ENCODE measurements around the gene CNTNAP2. TPM values are rescaled to one million over a fixed set of nuclear protein-coding genes. Genes with fewer than 3 reads are reported as not detected.

The CNTNAP2 gene
- total RNA-seq, 1 experiment from 2014 or later, result 0.07 TPM

- DNase-seq (ENCODE audit: low spot score), result no peak
These were observed 2031.9 kb downstream of the CNTNAP2 start for GRCh38 chr7:148148456-148148855.

GRCh38 chr7:148149730-148150129 lies 2033.1 kb downstream of the CNTNAP2 start:
- DNase-seq (ENCODE audit: low spot score), result no peak

- no peak for DNase-seq (ENCODE audit: low spot score)
These were observed 2035.2 kb downstream of the CNTNAP2 start for GRCh38 chr7:148151778-148152177.

GRCh38 chr7:148153616-148154284 lies 2037.1 kb downstream of the CNTNAP2 start:
- DNase-seq (ENCODE audit: low spot score), result no peak

GRCh38 chr7:148155000-148155399 lies 2038.4 kb downstream of the CNTNAP2 start:
- DNase-seq (ENCODE audit: low spot score), result no peak

GRCh38 chr7:148155826-148156225 lies 2039.2 kb downstream of the CNTNAP2 start:
- no peak for DNase-seq (ENCODE audit: low spot score)

- DNase-seq (ENCODE audit: low spot score), result peak; percentile 57
These were observed 2039.6 kb downstream of the CNTNAP2 start for GRCh38 chr7:148156233-148156632.

- no peak for DNase-seq (ENCODE audit: low spot score)
These were observed 2042.7 kb downstream of the CNTNAP2 start for GRCh38 chr7:148159331-148159730.

GRCh38 chr7:148161776-148162175 lies 2045.2 kb downstream of the CNTNAP2 start:
- no peak for DNase-seq (ENCODE audit: low spot score)

- no peak for DNase-seq (ENCODE audit: low spot score)
These were observed 2046.2 kb downstream of the CNTNAP2 start for GRCh38 chr7:148162808-148163207.

GRCh38 chr7:148163246-148163645 lies 2046.6 kb downstream of the CNTNAP2 start:
- DNase-seq (ENCODE audit: low spot score), result no peak

GRCh38 chr7:148172920-148173319 lies 2056.3 kb downstream of the CNTNAP2 start:
- DNase-seq (ENCODE audit: low spot score), result no peak

GRCh38 chr7:148173369-148173768 lies 2056.8 kb downstream of the CNTNAP2 start:
- DNase-seq (ENCODE audit: low spot score), result no peak

- no peak for DNase-seq (ENCODE audit: low spot score)
These were observed 2057.8 kb downstream of the CNTNAP2 start for GRCh38 chr7:148174376-148174775.

- DNase-seq (ENCODE audit: low spot score), result no peak
These were observed 2058.9 kb downstream of the CNTNAP2 start for GRCh38 chr7:148175512-148175911.

GRCh38 chr7:148177972-148178371 lies 2061.4 kb downstream of the CNTNAP2 start:
- DNase-seq (ENCODE audit: low spot score), result no peak

GRCh38 chr7:148180075-148180474 lies 2063.5 kb downstream of the CNTNAP2 start:
- no peak for DNase-seq (ENCODE audit: low spot score)

GRCh38 chr7:148182264-148182663 lies 2065.7 kb downstream of the CNTNAP2 start:
- DNase-seq (ENCODE audit: low spot score), result no peak

GRCh38 chr7:148185041-148185440 lies 2068.4 kb downstream of the CNTNAP2 start:
- DNase-seq (ENCODE audit: low spot score), result peak; percentile 27

- no peak for DNase-seq (ENCODE audit: low spot score)
These were observed 2070.9 kb downstream of the CNTNAP2 start for GRCh38 chr7:148187471-148187870.

- DNase-seq (ENCODE audit: low spot score), result no peak
These were observed 2074.9 kb downstream of the CNTNAP2 start for GRCh38 chr7:148191391-148192065.

- no peak for DNase-seq (ENCODE audit: low spot score)
These were observed 2075.9 kb downstream of the CNTNAP2 start for GRCh38 chr7:148192491-148192890.

- no peak for DNase-seq (ENCODE audit: low spot score)
These were observed 2085.4 kb downstream of the CNTNAP2 start for GRCh38 chr7:148201992-148202391.

Measured in A172 (cell line).